ENCODE measurements around the gene GTF3C5.

GRCh38 chr9:133003671-133004090 lies 27.1 kb upstream of the GTF3C5 start:
- TF ChIP-seq GATA2 (IDR thresholded peaks at IDR 0.05; ENCODE audit: low read depth, low read length), result no peak
- TF ChIP-seq GATA3 (IDR thresholded peaks at IDR 0.05; ENCODE audit: low read depth, low read length), result no peak

Data from SH-SY5Y (cell line).